ENCODE measurements around the gene KRTAP9-4.
A peak's percentile ranks its signal among the peaks of the same experiment; 100 is the strongest.
"Not testable (repeated sequence)": the region's sequence is repeated elsewhere in the genome, so short reads cannot be mapped to it uniquely, and the experiment has no call there.

The KRTAP9-4 gene, protein sequence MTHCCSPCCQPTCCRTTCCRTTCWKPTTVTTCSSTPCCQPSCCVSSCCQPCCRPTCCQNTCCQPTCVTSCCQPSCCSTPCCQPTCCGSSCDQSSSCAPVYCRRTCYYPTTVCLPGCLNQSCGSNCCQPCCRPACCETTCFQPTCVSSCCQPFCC

DNA sequence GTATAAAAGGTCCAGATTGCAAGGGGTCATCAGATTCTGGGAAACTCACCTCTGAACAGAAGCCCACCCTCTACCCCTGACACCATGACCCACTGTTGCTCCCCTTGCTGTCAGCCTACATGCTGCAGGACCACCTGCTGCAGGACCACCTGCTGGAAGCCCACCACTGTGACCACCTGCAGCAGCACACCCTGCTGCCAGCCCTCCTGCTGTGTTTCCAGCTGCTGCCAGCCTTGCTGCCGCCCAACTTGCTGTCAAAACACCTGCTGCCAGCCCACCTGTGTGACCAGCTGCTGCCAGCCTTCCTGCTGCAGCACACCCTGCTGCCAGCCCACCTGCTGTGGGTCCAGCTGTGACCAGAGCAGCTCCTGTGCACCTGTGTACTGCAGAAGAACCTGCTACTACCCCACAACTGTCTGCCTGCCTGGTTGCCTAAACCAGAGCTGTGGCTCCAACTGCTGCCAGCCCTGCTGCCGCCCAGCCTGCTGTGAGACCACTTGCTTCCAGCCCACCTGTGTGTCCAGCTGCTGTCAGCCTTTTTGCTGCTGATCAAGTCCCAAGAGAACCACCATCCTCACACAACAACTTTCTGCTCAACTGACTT, at the start of gene KRTAP9-4:
Gene KRTAP9-4, plus strand, starts transcription at position 51 of the 604 bp plus-strand sequence. Its CDS starts 34 bp downstream, at position 85.
- not testable (repeated sequence) for H3K9me3 Mint-ChIP-seq; H3K4me3 Mint-ChIP-seq; DNase-seq (ENCODE audit: low spot score in 2 of 2); ATAC-seq; H3K27ac Mint-ChIP-seq; H3K4me1 Mint-ChIP-seq; H3K36me3 Mint-ChIP-seq

DNA sequence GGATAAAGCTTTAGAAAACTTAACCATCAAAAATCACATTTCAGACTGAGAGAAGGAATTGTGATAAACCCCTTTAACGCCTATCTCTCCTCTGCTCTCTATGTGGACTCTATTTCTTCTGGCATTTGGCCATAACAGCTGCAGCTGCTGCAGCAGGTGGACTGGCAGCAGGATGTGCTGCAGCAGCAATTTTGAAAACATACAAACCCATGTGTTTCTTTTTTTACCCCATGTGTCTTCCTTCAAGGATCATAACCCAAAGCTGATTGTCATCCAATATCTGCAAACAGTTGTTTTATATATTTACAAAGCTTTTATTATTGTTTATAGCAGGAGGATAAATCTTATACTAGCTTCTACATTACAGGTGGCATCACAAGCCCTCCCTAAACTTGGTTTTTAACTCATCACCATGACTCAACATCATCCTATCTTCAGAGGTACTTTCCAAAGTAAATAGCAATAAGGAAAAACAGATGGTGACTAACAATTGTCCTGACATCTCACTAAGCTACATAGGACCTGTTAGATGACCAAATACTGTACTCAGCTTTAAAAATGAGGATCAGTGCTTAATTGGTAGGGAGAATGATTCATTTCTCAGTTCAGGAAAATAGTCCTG, 37.5 kb upstream of the KRTAP9-4 start:
- Mint-ChIP-seq H3K4me3 (no peak overlapping the region), H3K27ac (no peak overlapping the region), H3K9me3 (no peaks in the 10 kb centered on the region), H3K36me3 (no peaks in the 10 kb centered on the region), H3K4me1 (no peaks in the 10 kb centered on the region)
- ATAC-seq (peak; percentile 73), DNase-seq (ENCODE audit: low spot score in 2 of 2) (no peak)

DNA sequence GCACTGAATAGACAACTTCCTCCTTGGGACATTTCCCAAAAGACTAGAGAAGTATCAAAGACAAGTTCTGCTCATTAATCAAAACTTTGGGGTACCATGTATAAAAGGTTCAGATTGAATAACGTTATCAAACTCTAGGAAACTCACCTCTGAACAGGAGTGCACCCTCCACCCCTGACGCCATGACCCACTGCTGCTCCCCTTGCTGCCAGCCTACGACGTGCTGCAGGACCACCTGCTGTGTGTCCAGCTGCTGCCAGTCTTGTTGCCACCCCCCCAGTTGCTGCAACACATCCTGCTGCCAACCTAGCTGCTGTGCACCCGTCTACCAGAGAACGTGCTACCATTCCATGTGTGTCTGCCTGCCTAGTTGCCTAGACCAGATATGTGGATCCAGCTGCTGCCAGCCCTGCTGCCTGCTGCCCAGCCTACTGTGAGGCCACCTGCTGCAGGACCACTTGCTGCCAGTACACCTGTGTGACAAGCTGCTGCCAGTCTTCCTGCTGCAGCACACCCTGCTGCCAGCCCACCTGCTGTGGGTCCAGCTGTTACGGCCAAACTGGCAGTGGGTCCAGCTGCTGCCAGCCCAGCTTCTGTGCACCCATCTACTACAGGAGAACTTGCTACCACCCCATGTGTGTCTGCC, 36.8 kb upstream of the KRTAP9-4 start:
- Mint-ChIP-seq H3K9me3 (no peaks in the 10 kb centered on the region), H3K27ac (no peak overlapping the region), H3K4me1 (no peaks in the 10 kb centered on the region), H3K36me3 (no peaks in the 10 kb centered on the region), H3K4me3 (no peak overlapping the region)
- ATAC-seq (no peak), DNase-seq (ENCODE audit: low spot score in 2 of 2) (no peak)

DNA sequence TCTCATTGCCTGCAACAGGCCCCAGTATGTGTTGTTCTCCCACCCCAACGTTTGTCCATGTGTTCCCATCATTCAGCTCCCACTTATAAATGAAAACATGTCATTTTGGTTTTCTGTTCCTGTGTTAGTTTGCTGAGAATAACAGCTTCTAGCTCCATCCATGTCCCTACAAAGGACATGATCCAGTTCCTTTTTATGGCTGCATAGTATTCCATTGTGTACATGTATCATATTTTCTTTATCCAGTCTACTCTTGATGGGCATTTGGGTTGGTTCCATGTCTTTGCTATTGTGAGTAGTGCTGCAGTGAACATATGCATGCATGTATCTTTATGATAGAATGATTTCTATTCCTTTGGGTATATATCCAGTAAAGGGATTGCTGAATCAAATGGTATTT, 33.8 kb upstream of the KRTAP9-4 start:
- Mint-ChIP-seq H3K4me3 (no peak overlapping the region), H3K9me3 (peaks cover 6% of the 10 kb centered on the region), H3K36me3 (no peaks in the 10 kb centered on the region), H3K27ac (no peak overlapping the region), H3K4me1 (no peaks in the 10 kb centered on the region)
- no peak for DNase-seq (ENCODE audit: low spot score in 2 of 2)
- no peak for ATAC-seq

DNA sequence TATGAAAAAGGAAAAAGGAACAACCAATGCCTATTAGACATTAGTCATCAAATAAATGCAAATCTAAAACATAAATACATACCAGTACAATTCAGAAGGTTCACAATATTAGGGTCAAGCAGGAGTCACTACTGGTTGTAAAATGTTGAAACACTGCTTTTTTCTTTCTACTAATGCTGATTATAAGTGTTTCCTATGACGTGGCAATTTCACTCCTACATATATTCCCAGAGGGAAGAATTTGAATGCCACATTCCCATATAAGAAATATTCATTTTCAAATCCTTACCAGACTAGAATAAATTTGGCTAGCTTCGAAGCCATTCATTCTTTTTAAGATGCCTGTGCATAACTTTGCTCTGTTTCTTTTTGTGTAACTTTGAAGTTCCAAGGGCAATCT, 25.7 kb upstream of the KRTAP9-4 start:
- Mint-ChIP-seq H3K36me3 (no peaks in the 10 kb centered on the region), H3K27ac (no peak overlapping the region), H3K4me3 (no peak overlapping the region), H3K9me3 (peaks cover 6% of the 10 kb centered on the region), H3K4me1 (no peaks in the 10 kb centered on the region)
- ATAC-seq, result no peak
- DNase-seq (ENCODE audit: low spot score in 2 of 2), result no peak

DNA sequence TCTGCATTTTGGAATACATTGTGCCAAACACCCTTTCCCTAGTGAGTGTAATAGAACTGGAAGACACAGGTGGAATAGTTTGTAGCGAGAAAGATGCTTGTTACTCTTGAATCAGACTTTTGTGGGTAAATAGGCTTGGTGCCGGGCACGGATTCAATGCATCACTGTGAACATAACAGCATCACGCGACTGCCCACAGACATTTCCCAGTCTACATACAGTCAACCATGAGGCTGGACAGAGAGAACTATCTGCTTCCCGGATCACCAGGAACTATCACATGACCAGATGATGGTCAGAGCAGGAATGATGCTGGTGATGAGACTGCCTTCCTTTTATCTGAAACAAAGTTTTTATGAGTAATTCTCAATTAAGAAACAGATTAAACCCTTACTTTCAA, 23.4 kb upstream of the KRTAP9-4 start:
- no peak for ATAC-seq
- H3K27ac Mint-ChIP-seq, result no peak overlapping the region
- no peak overlapping the region for H3K4me3 Mint-ChIP-seq
- H3K9me3 Mint-ChIP-seq, result no peaks in the 10 kb centered on the region
- H3K4me1 Mint-ChIP-seq, result peaks cover 6% of the 10 kb centered on the region
- no peak for DNase-seq (ENCODE audit: low spot score in 2 of 2)
- no peaks in the 10 kb centered on the region for H3K36me3 Mint-ChIP-seq

DNA sequence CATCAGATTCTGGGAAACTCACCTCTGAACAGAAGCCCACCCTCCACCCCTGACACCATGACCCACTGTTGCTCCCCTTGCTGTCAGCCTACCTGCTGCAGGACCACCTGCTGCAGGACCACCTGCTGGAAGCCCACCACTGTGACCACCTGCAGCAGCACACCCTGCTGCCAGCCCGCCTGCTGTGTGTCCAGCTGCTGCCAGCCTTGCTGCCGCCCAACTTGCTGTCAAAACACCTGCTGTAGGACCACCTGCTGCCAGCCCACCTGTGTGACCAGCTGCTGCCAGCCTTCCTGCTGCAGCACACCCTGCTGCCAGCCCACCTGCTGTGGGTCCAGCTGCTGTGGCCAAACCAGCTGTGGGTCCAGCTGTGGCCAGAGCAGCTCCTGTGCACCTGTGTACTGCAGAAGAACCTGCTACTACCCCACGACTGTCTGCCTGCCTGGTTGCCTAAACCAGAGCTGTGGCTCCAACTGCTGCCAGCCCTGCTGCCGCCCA, 22.8 kb upstream of the KRTAP9-4 start, which contains the start of gene KRTAP9-2:
Gene KRTAP9-2, plus strand, starts transcription at position 51 of the 498 bp plus-strand sequence. Its CDS starts 7 bp downstream, at position 58.
- not testable (repeated sequence) for DNase-seq (ENCODE audit: low spot score in 2 of 2); H3K36me3 Mint-ChIP-seq; H3K9me3 Mint-ChIP-seq; ATAC-seq; H3K4me3 Mint-ChIP-seq; H3K27ac Mint-ChIP-seq; H3K4me1 Mint-ChIP-seq

DNA sequence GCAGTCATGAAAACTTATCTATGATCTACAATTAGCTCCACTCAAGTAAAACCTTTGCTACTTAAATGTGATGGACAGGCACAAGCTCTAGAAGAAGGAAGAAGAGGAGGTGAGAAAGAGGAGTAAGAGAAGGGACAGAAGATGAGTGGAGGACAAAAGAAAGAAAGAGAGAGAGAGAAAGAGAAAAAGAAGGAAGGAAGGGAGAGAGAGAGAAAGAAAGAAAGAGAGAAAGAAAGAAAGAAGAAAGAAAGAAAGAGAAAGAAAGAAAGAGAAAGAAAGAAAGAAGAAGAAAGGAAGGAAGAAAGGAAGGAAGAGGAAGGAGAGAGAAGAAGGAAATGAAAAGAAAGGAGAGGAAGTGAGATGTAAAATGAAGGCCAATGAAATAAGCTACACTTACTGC, 19.4 kb upstream of the KRTAP9-4 start:
- no peaks in the 10 kb centered on the region for H3K36me3 Mint-ChIP-seq
- no peak overlapping the region for H3K27ac Mint-ChIP-seq
- H3K4me3 Mint-ChIP-seq, result no peak overlapping the region
- ATAC-seq (no peak), DNase-seq (ENCODE audit: low spot score in 2 of 2) (no peak)
- no peaks in the 10 kb centered on the region for H3K9me3 Mint-ChIP-seq
- peaks cover 6% of the 10 kb centered on the region for H3K4me1 Mint-ChIP-seq

DNA sequence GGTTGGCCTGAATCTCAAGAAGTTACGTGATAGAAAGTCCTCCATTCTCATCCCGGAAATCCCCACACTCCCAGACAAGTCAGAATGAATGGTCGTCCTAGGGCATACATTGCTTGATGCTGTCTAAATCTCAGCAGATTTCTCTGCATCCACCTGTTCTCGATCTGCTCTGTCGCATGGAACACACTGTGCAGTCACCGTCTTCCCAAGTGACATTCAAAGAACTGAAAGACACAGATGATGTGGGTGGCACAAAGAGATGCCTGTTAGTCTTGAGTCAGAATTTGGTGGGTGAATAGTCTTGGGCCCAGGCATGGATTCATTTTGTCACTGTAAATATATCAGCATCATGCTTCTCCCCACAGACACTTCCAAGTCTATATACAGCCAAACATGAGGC, 17.8 kb upstream of the KRTAP9-4 start:
- Mint-ChIP-seq H3K4me3 (no peak overlapping the region), H3K27ac (no peak overlapping the region), H3K4me1 (peaks cover 6% of the 10 kb centered on the region), H3K9me3 (no peaks in the 10 kb centered on the region), H3K36me3 (no peaks in the 10 kb centered on the region)
- DNase-seq (ENCODE audit: low spot score in 2 of 2) (no peak), ATAC-seq (no peak)

DNA sequence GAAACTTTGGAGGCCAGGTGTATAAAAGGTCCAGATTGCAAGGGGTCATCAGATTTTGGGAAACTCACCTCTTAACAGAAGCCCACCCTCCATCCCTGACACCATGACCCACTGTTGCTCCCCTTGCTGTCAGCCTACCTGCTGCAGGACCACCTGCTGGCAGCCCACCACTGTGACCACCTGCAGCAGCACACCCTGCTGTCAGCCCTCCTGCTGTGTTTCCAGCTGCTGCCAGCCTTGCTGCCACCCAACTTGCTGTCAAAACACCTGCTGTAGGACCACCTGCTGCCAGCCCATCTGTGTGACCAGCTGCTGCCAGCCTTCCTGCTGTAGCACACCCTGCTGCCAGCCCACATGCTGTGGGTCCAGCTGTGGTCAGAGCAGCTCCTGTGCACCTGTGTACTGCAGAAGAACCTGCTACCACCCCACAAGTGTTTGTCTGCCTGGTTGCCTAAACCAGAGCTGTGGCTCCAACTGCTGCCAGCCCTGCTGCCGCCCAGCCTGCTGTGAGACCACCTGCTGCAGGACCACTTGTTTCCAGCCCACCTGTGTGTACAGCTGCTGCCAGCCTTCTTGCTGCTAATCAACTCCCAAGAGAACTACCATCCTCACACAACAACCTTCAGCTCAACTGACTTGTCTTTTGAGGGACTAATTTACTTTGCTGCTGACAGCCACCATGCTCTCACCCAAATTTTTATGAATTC, 16.9 kb upstream of the KRTAP9-4 start, which contains the start of gene KRTAP9-3:
Gene KRTAP9-3, plus strand, starts transcription at position 51 of the 707 bp plus-strand sequence. Its CDS starts 53 bp downstream, at position 104.
- not testable (repeated sequence) for ATAC-seq; H3K9me3 Mint-ChIP-seq; H3K4me3 Mint-ChIP-seq; H3K4me1 Mint-ChIP-seq; H3K27ac Mint-ChIP-seq; DNase-seq (ENCODE audit: low spot score in 2 of 2); H3K36me3 Mint-ChIP-seq

DNA sequence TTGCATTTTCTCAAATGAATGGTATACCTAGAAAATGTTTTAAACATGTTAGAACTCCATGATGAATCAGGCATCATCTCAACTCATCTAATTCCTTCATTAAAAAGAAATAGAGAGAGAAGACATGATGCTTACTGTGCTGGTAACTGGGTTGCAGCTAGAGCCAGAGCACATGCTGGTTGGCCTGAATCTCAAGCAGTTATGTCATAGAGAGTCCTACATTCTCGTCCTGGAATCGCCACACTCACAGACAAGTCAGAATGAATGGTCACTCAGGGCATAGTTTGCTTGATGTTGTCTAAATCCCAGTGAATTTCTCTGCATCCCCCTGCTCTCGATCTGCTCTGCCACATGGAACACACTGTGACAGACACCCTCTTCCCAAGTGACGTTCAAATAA, 12.4 kb upstream of the KRTAP9-4 start:
- H3K36me3 Mint-ChIP-seq; DNase-seq (ENCODE audit: low spot score in 2 of 2); H3K9me3 Mint-ChIP-seq; H3K4me3 Mint-ChIP-seq; H3K4me1 Mint-ChIP-seq; ATAC-seq; H3K27ac Mint-ChIP-seq: not testable (repeated sequence)

DNA sequence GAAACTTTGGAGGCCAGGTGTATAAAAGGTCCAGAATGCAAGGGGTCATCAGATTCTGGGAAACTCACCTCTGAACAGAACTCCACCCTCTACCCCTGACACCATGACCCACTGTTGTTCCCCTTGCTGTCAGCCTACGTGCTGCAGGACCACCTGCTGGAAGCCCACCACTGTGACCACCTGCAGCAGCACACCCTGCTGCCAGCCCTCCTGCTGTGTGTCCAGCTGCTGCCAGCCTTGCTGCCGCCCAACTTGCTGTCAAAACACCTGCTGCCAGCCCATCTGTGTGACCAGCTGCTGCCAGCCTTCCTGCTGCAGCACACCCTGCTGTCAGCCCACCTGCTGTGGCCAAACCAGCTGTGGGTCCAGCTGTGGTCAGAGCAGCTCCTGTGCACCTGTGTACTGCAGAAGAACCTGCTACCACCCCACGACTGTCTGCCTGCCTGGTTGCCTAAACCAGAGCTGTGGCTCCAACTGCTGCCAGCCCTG, 11.5 kb upstream of the KRTAP9-4 start, which contains the start of gene KRTAP9-8:
Gene KRTAP9-8, plus strand, starts transcription at position 51 of the 489 bp plus-strand sequence. Its CDS starts 53 bp downstream, at position 104.
- DNase-seq (ENCODE audit: low spot score in 2 of 2); ATAC-seq; H3K4me3 Mint-ChIP-seq; H3K27ac Mint-ChIP-seq; H3K9me3 Mint-ChIP-seq; H3K36me3 Mint-ChIP-seq; H3K4me1 Mint-ChIP-seq: not testable (repeated sequence)

DNA sequence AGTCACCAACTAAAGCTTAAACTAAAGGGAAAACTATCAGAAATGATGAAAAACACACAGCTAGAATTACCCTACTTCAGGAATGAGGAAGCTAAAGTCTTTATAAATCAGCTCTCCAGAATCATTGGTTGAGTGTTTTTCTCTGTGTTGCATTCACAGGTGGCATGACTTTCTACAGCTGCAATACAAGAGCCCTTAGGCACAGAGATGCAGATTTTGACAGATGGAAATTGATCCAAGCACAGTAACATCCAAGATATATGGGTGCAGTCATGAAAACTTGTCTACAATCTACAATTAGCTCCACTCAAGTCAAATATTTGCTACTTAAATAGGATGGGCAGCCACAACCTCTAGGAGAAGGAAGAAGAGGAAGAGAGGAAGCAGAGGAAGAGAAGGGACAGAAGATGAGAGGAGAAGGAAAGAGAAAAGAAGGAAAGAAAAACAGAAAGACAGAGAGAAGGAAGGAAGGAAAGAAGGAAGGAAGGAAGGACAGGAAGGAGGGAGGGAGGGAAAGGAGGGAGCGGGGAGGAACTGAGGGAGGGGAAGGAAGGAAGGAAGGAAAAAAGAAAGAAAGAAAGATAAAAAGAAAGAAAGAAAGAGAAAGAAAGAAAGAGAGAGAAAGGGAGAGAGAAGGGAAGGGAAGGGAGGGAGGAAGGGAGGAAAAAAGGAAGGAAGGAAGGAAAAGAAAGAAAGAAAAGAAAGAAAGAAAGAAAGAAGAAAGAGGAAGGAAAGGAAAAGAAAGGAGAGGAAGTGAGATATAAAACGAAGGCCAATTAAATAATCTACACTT, 2.3 kb upstream of the KRTAP9-4 start:
- not testable (repeated sequence) for H3K9me3 Mint-ChIP-seq; H3K4me3 Mint-ChIP-seq; DNase-seq (ENCODE audit: low spot score in 2 of 2); H3K27ac Mint-ChIP-seq; ATAC-seq; H3K4me1 Mint-ChIP-seq; H3K36me3 Mint-ChIP-seq

DNA sequence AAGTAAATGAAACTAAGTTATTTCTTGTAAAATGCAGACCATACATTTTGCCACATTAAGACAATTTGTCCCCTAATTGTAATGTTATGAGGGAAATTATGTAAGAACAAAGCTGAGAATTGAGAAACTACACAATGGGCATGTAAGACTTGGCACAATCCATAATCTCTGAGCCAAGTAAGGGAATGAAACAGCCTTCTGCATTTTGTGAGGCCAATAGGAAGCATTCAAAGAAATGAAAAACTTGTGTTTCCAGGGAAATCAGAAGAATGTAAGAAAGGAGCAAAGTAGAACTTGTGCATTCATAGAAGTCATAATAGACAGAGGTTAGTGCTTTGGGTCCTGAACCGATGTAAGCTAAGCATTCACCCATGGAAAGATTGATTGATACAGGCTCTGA, 1.8 kb downstream of the KRTAP9-4 start:
- Mint-ChIP-seq H3K4me1 (peaks cover 6% of the 10 kb centered on the region), H3K9me3 (no peaks in the 10 kb centered on the region), H3K36me3 (no peaks in the 10 kb centered on the region), H3K4me3 (no peak overlapping the region), H3K27ac (no peak overlapping the region)
- ATAC-seq (no peak), DNase-seq (ENCODE audit: low spot score in 2 of 2) (no peak)
